GM13977 (cell line): Measurements from ENCODE around the gene CHCHD5.

Experiments
- DNase-seq: peaks from one replicate; pipeline ENCODE4 v3.0.0; 2012; ENCODE audit warnings: low spot score
- in situ Hi-C: fragments of 300-500 bp; cut with MboI; formaldehyde crosslinking; loops from one replicate; pipeline ENCODE4 v1.12.0; 2022; ENCODE audit warnings: low sequenced_read_pairs, low pct_unique_long_range_greater_than_20kb, mixed read lengths, inconsistent platforms; ENCODE audit not compliant: unreplicated experiment
- TF ChIP-seq, protein P1 (sequence below): IDR thresholded peaks from 2 replicates; pipeline ENCODE4 v1.5.1; 2012; ENCODE audit warnings: mild to moderate bottlenecking, control low read depth; ENCODE audit not compliant: insufficient read depth; ENCODE audit errors: extremely low read depth, missing control alignments

CHCHD5 gene

GRCh38 chr2:112585400-112585799 lies 991 bp downstream of the CHCHD5 start:
- in situ Hi-C loops = loop anchor here (25.0 kb wide), 2 partner anchors 323 to 698 kb away; partner anchors contain the start of genes ANAPC1, MERTK and ZC3H8
- TF ChIP-seq, protein P1, sequence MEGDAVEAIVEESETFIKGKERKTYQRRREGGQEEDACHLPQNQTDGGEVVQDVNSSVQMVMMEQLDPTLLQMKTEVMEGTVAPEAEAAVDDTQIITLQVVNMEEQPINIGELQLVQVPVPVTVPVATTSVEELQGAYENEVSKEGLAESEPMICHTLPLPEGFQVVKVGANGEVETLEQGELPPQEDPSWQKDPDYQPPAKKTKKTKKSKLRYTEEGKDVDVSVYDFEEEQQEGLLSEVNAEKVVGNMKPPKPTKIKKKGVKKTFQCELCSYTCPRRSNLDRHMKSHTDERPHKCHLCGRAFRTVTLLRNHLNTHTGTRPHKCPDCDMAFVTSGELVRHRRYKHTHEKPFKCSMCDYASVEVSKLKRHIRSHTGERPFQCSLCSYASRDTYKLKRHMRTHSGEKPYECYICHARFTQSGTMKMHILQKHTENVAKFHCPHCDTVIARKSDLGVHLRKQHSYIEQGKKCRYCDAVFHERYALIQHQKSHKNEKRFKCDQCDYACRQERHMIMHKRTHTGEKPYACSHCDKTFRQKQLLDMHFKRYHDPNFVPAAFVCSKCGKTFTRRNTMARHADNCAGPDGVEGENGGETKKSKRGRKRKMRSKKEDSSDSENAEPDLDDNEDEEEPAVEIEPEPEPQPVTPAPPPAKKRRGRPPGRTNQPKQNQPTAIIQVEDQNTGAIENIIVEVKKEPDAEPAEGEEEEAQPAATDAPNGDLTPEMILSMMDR = no peak
- no peak for DNase-seq

- TF ChIP-seq, protein P1 = no peak
- DNase-seq = no peak
- in situ Hi-C loops = loop anchor here (25.0 kb wide), 2 partner anchors 324 to 699 kb away; partner anchors contain the start of genes ANAPC1, MERTK and ZC3H8
Observed at GRCh38 chr2:112585873-112586464, 1.6 kb downstream of the CHCHD5 start.

DNA sequence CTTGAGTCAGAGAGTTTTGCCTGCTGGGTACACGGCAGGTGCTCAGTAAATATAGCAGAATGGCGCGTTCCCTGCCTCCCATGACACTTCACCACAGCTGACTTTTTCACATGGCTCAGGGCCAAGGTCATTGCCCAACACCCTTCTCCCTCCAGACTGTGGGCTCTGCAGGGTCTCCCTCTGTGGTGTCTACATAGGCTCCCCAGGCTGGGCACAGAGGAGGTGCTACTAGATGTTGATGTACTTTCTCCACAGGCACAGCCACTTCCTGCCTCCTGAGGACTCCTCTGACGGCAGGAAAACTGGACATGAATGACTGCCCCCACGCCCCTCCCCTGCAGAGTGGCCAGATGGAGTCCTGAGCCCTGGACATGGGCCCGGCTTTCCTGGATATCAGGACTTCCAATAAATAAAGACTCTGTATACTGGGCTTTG lies 4.2 kb downstream of the CHCHD5 start:
- in situ Hi-C loops = loop anchor here (25.0 kb wide), 2 partner anchors 326 to 701 kb away; partner anchors contain the start of genes ANAPC1, MERTK and ZC3H8
- TF ChIP-seq, protein P1 = no peak
- no peak for DNase-seq

GRCh38 chr2:112591413-112591812 lies 7.0 kb downstream of the CHCHD5 start:
- in situ Hi-C loops = loop anchor here (25.0 kb wide), 2 partner anchors 329 to 704 kb away; partner anchors contain the start of genes ANAPC1, MERTK and ZC3H8
- no peak for DNase-seq
- TF ChIP-seq, protein P1 = no peak

GRCh38 chr2:112593736-112594135 lies 9.3 kb downstream of the CHCHD5 start:
- in situ Hi-C loops = loop anchor here (25.0 kb wide), 2 partner anchors 331 to 706 kb away; partner anchors contain the start of genes ANAPC1, MERTK and ZC3H8
- DNase-seq = no peak
- TF ChIP-seq, protein P1 = no peak

DNA sequence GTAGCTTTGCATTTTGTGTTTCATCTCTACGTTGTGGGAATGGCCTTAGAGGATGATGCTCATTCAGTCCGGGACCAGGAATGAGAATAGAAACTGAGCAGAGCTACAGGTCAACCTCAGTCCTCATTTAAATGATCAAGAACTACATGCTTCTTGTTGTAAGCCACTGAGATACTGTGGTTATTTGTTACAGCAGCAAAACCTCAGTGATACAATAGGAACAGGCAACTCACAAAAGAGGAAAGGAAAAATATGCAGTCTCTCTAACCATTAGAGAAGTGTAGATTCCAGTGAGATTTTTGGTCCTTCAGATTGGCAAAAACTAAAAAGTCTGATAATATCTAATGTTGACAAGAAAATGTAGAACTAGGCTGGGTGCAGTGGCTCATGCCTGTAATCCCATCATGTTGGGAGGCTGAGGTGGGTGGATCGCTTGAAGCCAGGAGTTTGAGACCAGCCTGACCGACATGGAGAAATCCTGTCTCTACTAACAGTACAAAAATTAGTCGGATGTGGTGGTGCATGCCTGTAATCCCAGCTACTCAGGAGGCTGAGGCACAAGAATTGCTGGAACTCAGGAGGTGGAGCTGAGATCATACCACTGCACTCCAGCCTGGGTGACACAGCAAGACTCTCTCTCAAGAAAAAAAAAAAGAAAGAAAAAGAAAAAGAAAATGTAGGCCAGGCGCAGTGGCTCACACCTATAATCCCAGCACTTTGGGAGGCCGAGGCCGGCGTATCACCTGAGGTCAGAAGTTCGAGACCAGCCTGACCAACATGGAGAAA lies 13.3 kb downstream of the CHCHD5 start:
- in situ Hi-C loops = loop anchor here (25.0 kb wide), 2 partner anchors 335 to 710 kb away; partner anchors contain the start of genes ANAPC1, MERTK and ZC3H8

More for the DNA sequence above, 13.3 kb downstream of the CHCHD5 start:
- TF ChIP-seq, protein P1 = no peak
- no peak for DNase-seq
